ENCODE results near the gene MN1.

- TF ChIP-seq POLR2A (IDR thresholded peaks at IDR 0.05; ENCODE audit: low read depth, low read length) (no peak), PAX5 (IDR thresholded peaks at IDR 0.05; ENCODE audit: insufficient read depth, low read length, severe bottlenecking) (no peak), TAF1 (IDR thresholded peaks at IDR 0.05; ENCODE audit: low read depth, low read length) (no peak)
Observed at GRCh38 chr22:27766679-27767078, 34.9 kb downstream of the MN1 start.
